Memory B cell (primary cell): ENCODE results near the gene NEMP2.

Experiments
- ATAC-seq: fragments of 150-1000 bp; cut with Tn5 transposase; 2 replicates; pipeline ENCODE4 v1.10.0; 2021; ENCODE audit warnings: low read depth, mild to moderate bottlenecking, moderate library complexity
- DNase-seq, 2 donors: peaks; one replicate each; pipeline ENCODE4 v3.0.0; 2022; ENCODE audit warnings: low spot score in 2 of 2
- H3K27ac Mint-ChIP-seq: one replicate; pipeline ENCODE4 v1.8.0; 2022; ENCODE audit warnings: mild to moderate bottlenecking, moderate library complexity, mixed read lengths
- H3K27me3 Mint-ChIP-seq: one replicate; pipeline ENCODE4 v1.8.0; 2022; ENCODE audit warnings: mixed read lengths
- H3K36me3 Mint-ChIP-seq: one replicate; pipeline ENCODE4 v1.8.0; 2022; ENCODE audit warnings: mild to moderate bottlenecking, mixed read lengths
- H3K4me1 Mint-ChIP-seq: one replicate; pipeline ENCODE4 v1.8.0; 2022; ENCODE audit warnings: mixed read lengths
- H3K4me3 Mint-ChIP-seq: one replicate; pipeline ENCODE4 v1.8.0; 2022; ENCODE audit warnings: mild to moderate bottlenecking, moderate library complexity, mixed read lengths
- H3K9me3 Mint-ChIP-seq: one replicate; pipeline ENCODE4 v1.8.0; 2022; ENCODE audit warnings: mixed read lengths

NEMP2 gene

DNA sequence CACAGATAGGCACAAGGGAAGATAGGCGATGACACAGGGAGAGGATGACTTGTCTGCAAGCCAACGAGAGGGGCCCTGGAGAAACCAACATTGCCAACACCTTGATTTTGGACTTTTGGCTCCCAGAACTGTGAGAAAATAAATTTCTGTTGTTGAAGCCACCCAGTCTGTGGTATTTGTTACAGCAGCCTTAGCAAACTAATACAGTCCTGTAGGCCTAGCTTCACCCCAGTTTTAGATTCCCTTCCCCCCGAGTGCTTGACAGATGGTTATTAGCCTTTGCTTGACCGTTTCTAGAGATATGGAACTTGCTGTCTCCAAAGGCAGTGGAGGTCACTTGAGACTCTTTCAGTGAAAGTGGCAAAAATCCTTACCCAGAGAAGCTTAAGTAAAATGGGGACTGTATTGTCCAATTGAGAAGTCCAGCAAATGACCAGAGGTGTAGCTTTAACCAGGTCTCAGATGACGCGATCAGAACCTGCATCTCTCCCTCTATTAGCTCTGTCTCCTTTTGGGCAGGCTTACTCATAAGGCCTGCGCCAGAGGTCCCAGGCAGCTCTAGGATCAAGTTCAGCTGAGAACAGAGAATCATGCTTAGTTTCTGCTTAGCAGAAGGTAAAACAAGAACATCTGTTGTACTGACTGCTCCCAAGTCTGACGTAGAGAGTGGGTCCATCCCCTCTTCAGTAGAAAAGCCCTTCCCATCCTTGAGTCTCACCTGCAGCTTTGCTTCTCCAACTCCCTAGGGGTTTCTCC, 76.0 kb downstream of the NEMP2 start:
- no peak for ATAC-seq
- no peak overlapping the region for H3K27ac Mint-ChIP-seq
- H3K36me3 Mint-ChIP-seq = peaks cover 29% of the 10 kb centered on the region
- no peak overlapping the region for H3K4me3 Mint-ChIP-seq
- no peaks in the 10 kb centered on the region for H3K27me3 Mint-ChIP-seq
- DNase-seq = no peak
- H3K9me3 Mint-ChIP-seq = no peaks in the 10 kb centered on the region
- H3K4me1 Mint-ChIP-seq = peaks cover 21% of the 10 kb centered on the region

DNA sequence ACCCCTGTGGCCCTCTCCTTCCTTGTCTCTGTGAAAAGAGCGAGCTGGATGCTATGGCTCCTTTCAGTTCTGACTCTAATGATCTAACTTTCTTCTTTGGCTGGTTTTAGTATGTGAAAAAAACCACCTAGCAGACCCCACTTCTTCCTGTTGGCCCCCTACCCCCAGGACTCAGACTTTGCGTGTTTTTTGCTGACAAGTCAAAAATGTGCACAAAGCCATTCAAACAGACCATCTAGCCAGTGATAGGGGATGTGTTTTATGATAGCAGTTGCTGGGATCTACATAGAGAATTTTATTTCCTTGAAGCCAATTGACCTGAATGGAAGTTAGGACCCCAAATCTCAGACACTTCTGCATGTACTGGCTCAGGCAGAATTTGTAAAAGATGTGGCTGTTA, 77.3 kb downstream of the NEMP2 start:
- peaks cover 3% of the 10 kb centered on the region for H3K9me3 Mint-ChIP-seq
- peaks cover 26% of the 10 kb centered on the region for H3K4me1 Mint-ChIP-seq
- no peak overlapping the region for H3K27ac Mint-ChIP-seq
- DNase-seq (no peak), ATAC-seq (no peak)
- H3K4me3 Mint-ChIP-seq = no peak overlapping the region
- H3K36me3 Mint-ChIP-seq = peaks cover 38% of the 10 kb centered on the region
- no peaks in the 10 kb centered on the region for H3K27me3 Mint-ChIP-seq

DNA sequence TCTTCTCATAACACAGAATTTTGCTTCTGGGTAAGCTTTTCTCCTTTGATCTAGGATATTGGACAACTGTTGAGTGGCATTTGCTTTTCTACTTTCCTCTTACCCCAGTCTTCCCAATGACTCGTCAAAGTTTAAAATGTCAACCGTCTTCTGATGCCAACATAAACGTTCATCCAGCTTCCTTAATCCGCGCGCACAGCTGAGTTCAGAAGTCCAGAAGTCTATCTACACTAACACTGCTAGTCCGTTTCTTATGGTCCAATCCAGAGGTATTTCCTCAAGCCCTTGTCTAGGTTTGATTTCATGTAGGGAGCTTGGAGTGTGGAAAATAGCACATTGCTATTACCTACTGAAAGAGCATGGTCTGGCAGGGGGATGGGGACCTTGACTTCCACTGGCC, 77.7 kb downstream of the NEMP2 start:
- ATAC-seq (no peak), DNase-seq (no peak)
- H3K4me1 Mint-ChIP-seq = peaks cover 26% of the 10 kb centered on the region
- peaks cover 3% of the 10 kb centered on the region for H3K9me3 Mint-ChIP-seq
- no peak overlapping the region for H3K4me3 Mint-ChIP-seq
- H3K27ac Mint-ChIP-seq = no peak overlapping the region
- no peaks in the 10 kb centered on the region for H3K27me3 Mint-ChIP-seq
- peaks cover 38% of the 10 kb centered on the region for H3K36me3 Mint-ChIP-seq

DNA sequence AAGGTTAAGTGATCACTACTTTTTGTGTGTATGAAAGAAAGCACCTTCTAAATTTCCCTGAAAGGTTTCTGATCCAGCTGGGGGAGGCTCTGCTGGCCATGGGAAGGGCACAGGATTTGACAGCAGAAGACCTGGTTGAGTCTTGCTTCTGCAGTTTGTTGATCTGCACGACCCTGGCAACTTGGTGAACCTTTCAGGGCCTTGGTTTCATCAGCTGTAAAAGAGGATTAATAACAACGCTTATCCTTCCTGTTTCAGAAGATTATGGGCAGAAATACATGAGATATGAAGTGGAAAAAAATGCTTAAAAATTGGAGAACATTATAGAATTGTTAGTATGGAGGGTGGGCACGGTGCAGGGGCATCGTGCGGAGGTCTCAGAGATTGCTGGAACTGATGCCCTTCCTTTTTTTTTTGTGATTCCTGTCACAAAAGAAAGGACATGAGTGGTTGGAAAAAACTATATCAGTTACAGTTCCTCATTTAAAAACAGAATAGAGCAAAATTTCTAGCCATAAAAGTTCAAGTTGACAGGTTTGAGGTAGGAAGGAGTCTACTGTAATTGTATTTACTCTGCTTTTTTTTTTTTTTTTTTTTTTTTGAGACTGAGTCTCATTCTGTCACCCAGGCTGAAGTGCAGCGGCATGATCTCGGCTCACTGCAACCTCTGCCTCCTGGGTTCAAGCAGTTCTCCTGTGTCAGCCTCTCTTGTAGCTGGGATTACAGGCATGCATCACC, 79.0 kb downstream of the NEMP2 start:
- no peak for ATAC-seq

DNA sequence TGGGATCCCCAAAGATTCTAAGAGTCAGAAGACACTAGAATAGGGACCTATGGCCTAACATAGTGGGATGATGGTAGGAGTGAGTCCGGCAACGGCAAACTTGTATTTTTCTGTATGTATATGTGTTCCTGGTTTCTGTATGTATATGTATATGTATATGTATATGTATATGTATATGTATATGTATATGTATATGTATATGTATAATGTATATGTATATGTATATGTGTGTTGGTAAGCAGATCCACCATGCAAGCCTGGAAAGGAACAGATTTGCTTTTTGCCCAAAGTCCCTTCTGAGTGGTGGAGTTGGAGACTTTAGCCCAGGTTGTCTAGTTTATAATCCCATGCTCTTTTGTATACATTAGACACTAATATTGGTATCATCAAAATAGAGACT, 79.7 kb downstream of the NEMP2 start:
- Mint-ChIP-seq H3K36me3 (peaks cover 36% of the 10 kb centered on the region), H3K27ac (peak overlapping the region; percentile 48), H3K9me3 (peaks cover 3% of the 10 kb centered on the region), H3K4me3 (no peak overlapping the region), H3K27me3 (no peaks in the 10 kb centered on the region), H3K4me1 (peaks cover 27% of the 10 kb centered on the region)
- DNase-seq (no peak), ATAC-seq (no peak)

More for the DNA sequence above, 79.0 kb downstream of the NEMP2 start:
- Mint-ChIP-seq H3K27me3 (no peaks in the 10 kb centered on the region), H3K4me1 (peaks cover 31% of the 10 kb centered on the region), H3K9me3 (peaks cover 3% of the 10 kb centered on the region), H3K4me3 (no peak overlapping the region), H3K27ac (no peak overlapping the region), H3K36me3 (peaks cover 38% of the 10 kb centered on the region)
- DNase-seq = no peak
